Occipital lobe (tissue), 2 donors: ENCODE measurements around the gene CMTR1. TPM values are rescaled to one million over a fixed set of nuclear protein-coding genes. Genes with fewer than 3 reads are reported as not detected.
"Not testable (repeated sequence)": the region's sequence is repeated elsewhere in the genome, so short reads cannot be mapped to it uniquely, and the experiment has no call there.

Experiments
- DNase-seq: peaks from one replicate; lab custom pipeline; 2025; lab: John Stamatoyannopoulos, UW
- total RNA-seq: library from RNA; depleted of rRNA; stranded (reverse); fragments of >200 nt; gene quantifications from one replicate; pipeline ENCODE4 v1.2.3, GENCODE V29; 2014

CMTR1 gene
- 27.8 TPM for total RNA-seq

GRCh38 chr6:37432916-37433656 lies at the start of gene CMTR1:
CMTR1 (plus strand) TSS chr6:37433221; CDS start chr6:37435630, 2,409 bp downstream.
- DNase-seq = peak; percentile 87

- DNase-seq = no peak
Measured at GRCh38 chr6:37388578-37388977, 44.4 kb upstream of the CMTR1 start.

GRCh38 chr6:37389857-37390256 lies 43.2 kb upstream of the CMTR1 start:
- DNase-seq = no peak

- no peak for DNase-seq
Measured at GRCh38 chr6:37391120-37391519, 41.9 kb upstream of the CMTR1 start.

GRCh38 chr6:37392821-37393220 lies 40.2 kb upstream of the CMTR1 start:
- no peak for DNase-seq

- DNase-seq = no peak
Measured at GRCh38 chr6:37393381-37393929, 39.6 kb upstream of the CMTR1 start.

GRCh38 chr6:37396571-37397180 lies 36.3 kb upstream of the CMTR1 start:
- DNase-seq = no peak

- DNase-seq = no peak
Measured at GRCh38 chr6:37399131-37399530, 33.9 kb upstream of the CMTR1 start.

- no peak for DNase-seq
Measured at GRCh38 chr6:37399795-37400490, 33.1 kb upstream of the CMTR1 start.

GRCh38 chr6:37401658-37402057 lies 31.4 kb upstream of the CMTR1 start:
- DNase-seq = not testable (repeated sequence)

- DNase-seq = no peak
Measured at GRCh38 chr6:37406726-37407341, 26.2 kb upstream of the CMTR1 start.

- no peak for DNase-seq
Measured at GRCh38 chr6:37407948-37408347, 25.1 kb upstream of the CMTR1 start.

- no peak for DNase-seq
Measured at GRCh38 chr6:37409501-37409900, 23.5 kb upstream of the CMTR1 start.

GRCh38 chr6:37417393-37417792 lies 15.6 kb upstream of the CMTR1 start:
- DNase-seq = no peak

GRCh38 chr6:37418722-37419121 lies 14.3 kb upstream of the CMTR1 start:
- DNase-seq = no peak

GRCh38 chr6:37426058-37426944 lies 6.7 kb upstream of the CMTR1 start:
- DNase-seq = no peak

- DNase-seq = no peak
Measured at GRCh38 chr6:37426945-37427510, 6.0 kb upstream of the CMTR1 start.

- no peak for DNase-seq
Measured at GRCh38 chr6:37429352-37429750, 3.7 kb upstream of the CMTR1 start.

- no peak for DNase-seq
Measured at GRCh38 chr6:37432590-37432915, 468 bp upstream of the CMTR1 start.

GRCh38 chr6:37433657-37434271 lies 743 bp downstream of the CMTR1 start:
- peak; percentile 47 for DNase-seq
